A549 (cell line): ENCODE results near the gene DUT.

Source experiments
- ATOH8 ChIP-seq: fragments of 250-450 bp; sonication (Bioruptor Pico); IDR thresholded peaks from 2 replicates; pipeline ENCODE4 v1.5.0; 2020; ENCODE audit warnings: low read depth, mild to moderate bottlenecking, moderate library complexity
- CEBPB ChIP-seq, 2 experiments: fragments of >200 bp in 1 of 2; sonication (Bioruptor Twin) in 1 of 2; formaldehyde crosslinking in 1 of 2; IDR thresholded peaks; 2 replicates each; pipeline ENCODE4 v1.6.1; 2012 to 2016
- CTCF ChIP-seq: fragments of >200 bp; sonication (Bioruptor Twin); formaldehyde crosslinking; IDR thresholded peaks from 3 replicates; pipeline ENCODE4 v1.5.1; 2016
- ELK1 ChIP-seq: fragments of 150-350 bp; IDR thresholded peaks from 2 replicates; pipeline ENCODE4 v1.6.1; 2014; ENCODE audit warnings: low read depth, mild to moderate bottlenecking, low read length
- HOXA7 ChIP-seq: fragments of 250-450 bp; sonication (Bioruptor Pico); IDR thresholded peaks from 2 replicates; pipeline ENCODE4 v1.5.0; 2020; ENCODE audit warnings: mild to moderate bottlenecking, moderate library complexity
- MAX ChIP-seq: IDR thresholded peaks from 2 replicates; pipeline ENCODE4 v1.6.1; 2012
- MAZ ChIP-seq: fragments of 150-350 bp; IDR thresholded peaks from 2 replicates; pipeline ENCODE4 v1.6.1; 2014; ENCODE audit warnings: antibody characterized with exemption, low read depth, low read length, borderline replicate concordance
- MYC ChIP-seq: IDR thresholded peaks from 2 replicates; pipeline ENCODE4 v1.6.1; 2012; ENCODE audit warnings: mild to moderate bottlenecking, inconsistent platforms, low read length, improper control_type of control experiment, borderline replicate concordance
- NR3C1 ChIP-seq: fragments of >200 bp; sonication (Bioruptor Twin); formaldehyde crosslinking; IDR thresholded peaks from 3 replicates; pipeline ENCODE4 v1.6.1; 2017
- PBX3 ChIP-seq: IDR thresholded peaks from 2 replicates; pipeline ENCODE4 v1.6.1; 2012
- PHF8 ChIP-seq: fragments of 200-600 bp; sonication (generic); IDR thresholded peaks from 2 replicates; pipeline ENCODE4 v1.6.1; 2016; ENCODE audit warnings: low read depth, mild to moderate bottlenecking, antibody characterized with exemption, moderate library complexity, borderline replicate concordance
- RAD21 ChIP-seq, 2 experiments: fragments of >200 bp in 1 of 2; sonication (Bioruptor Twin) in 1 of 2; formaldehyde crosslinking in 1 of 2; IDR thresholded peaks in 1 of 2; conservative IDR thresholded peaks in 1 of 2; 2 replicates in 1 of 2; 3 replicates in 1 of 2; pipeline ENCODE4 v1.6.1; 2012 to 2018; ENCODE audit warnings: inconsistent platforms in 1 of 2
- RCOR1 ChIP-seq: fragments of 150-350 bp; IDR thresholded peaks from 2 replicates; pipeline ENCODE4 v1.6.1; 2014; ENCODE audit warnings: antibody characterized with exemption, low read length, low read depth
- USF2 ChIP-seq: fragments of 450-650 bp; IDR thresholded peaks from 2 replicates; pipeline ENCODE4 v1.6.1; 2014; ENCODE audit warnings: antibody characterized with exemption

GRCh38 chr15:48345516-48345915 lies 14.3 kb downstream of the DUT start:
- no peak for TF ChIP-seq CTCF
- TF ChIP-seq HOXA7, result no peak
- no peak for TF ChIP-seq PBX3
- no peak for TF ChIP-seq CEBPB (IDR thresholded peaks at IDR 0.05)
- no peak for TF ChIP-seq ELK1
- no peak for TF ChIP-seq RCOR1
- no peak for TF ChIP-seq USF2
- no peak for TF ChIP-seq RAD21 (conservative IDR thresholded peaks at IDR 0.05 in 1 of 2, IDR thresholded peaks at IDR 0.05 in 1 of 2)
- no peak for TF ChIP-seq PHF8
- no peak for TF ChIP-seq MYC
- no peak for TF ChIP-seq MAZ
- TF ChIP-seq MAX, result no peak
- no peak for TF ChIP-seq NR3C1
- no peak for TF ChIP-seq ATOH8
